H9 (cell line): Measurements from ENCODE around the gene CCAR1. TPM values are rescaled to one million over a fixed set of nuclear protein-coding genes. Genes with fewer than 3 reads are reported as not detected.

Experiments used
- DNase-seq: peaks from one replicate; pipeline ENCODE4 v3.0.0-alpha.2; 2017
- H2AFZ ChIP-seq: one replicate; pipeline ENCODE4 v1.6.1; 2013; ENCODE audit warnings: mild to moderate bottlenecking, low read length, control low read depth, moderate library complexity
- H2AK5ac ChIP-seq: 2 replicates; pipeline ENCODE4 v1.6.1; 2013; ENCODE audit warnings: low read length, control low read depth, mixed read lengths; ENCODE audit not compliant: insufficient read length
- H2BK120ac ChIP-seq: one replicate; pipeline ENCODE4 v1.6.1; 2013; ENCODE audit warnings: low read depth, mild to moderate bottlenecking, low read length, control low read depth, inconsistent platforms; ENCODE audit not compliant: poor library complexity, severe bottlenecking
- H2BK12ac ChIP-seq: 2 replicates; pipeline ENCODE4 v1.6.1; 2013; ENCODE audit warnings: low read length, control low read depth, mixed read lengths, low read depth; ENCODE audit not compliant: insufficient read length
- H2BK15ac ChIP-seq: 2 replicates; pipeline ENCODE4 v1.6.1; 2013; ENCODE audit warnings: low read depth, low read length, control low read depth
- H2BK20ac ChIP-seq: one replicate; pipeline ENCODE4 v1.6.1; 2013; ENCODE audit warnings: low read depth, mild to moderate bottlenecking, low read length, control low read depth, inconsistent platforms; ENCODE audit not compliant: poor library complexity, severe bottlenecking
- H2BK5ac ChIP-seq: 2 replicates; pipeline ENCODE4 v1.6.1; 2013; ENCODE audit warnings: low read length, control low read depth, mixed read lengths; ENCODE audit not compliant: insufficient read length
- H3K14ac ChIP-seq: 2 replicates; pipeline ENCODE4 v1.6.1; 2013; ENCODE audit warnings: low read length, control low read depth; ENCODE audit not compliant: insufficient read depth
- H3K18ac ChIP-seq: 2 replicates; pipeline ENCODE4 v1.6.1; 2013; ENCODE audit warnings: low read depth, mild to moderate bottlenecking, mixed read lengths, low read length, control low read depth; ENCODE audit not compliant: insufficient read length
- H3K23ac ChIP-seq: 2 replicates; pipeline ENCODE4 v1.6.1; 2013; ENCODE audit warnings: low read length, control low read depth, mixed read lengths, low read depth; ENCODE audit not compliant: insufficient read length
- H3K23me2 ChIP-seq: 2 replicates; pipeline ENCODE4 v1.6.1; 2013; ENCODE audit warnings: low read depth, mild to moderate bottlenecking, mixed read lengths, low read length, control low read depth; ENCODE audit not compliant: insufficient read length, poor library complexity, severe bottlenecking
- H3K27ac ChIP-seq: 2 replicates; pipeline ENCODE4 v1.5.1; 2013; ENCODE audit warnings: low read length, control low read depth, mixed read lengths, low read depth; ENCODE audit not compliant: insufficient read length
- H3K27me3 ChIP-seq: 2 replicates; pipeline ENCODE4 v1.6.1; 2013; ENCODE audit warnings: low read length, control low read depth, inconsistent platforms; ENCODE audit not compliant: insufficient read depth
- H3K4ac ChIP-seq: 2 replicates; pipeline ENCODE4 v1.6.1; 2013; ENCODE audit warnings: low read depth, mild to moderate bottlenecking, control low read depth, inconsistent platforms, low read length, moderate library complexity
- H3K4me1 ChIP-seq: 2 replicates; pipeline ENCODE4 v1.6.1; 2013; ENCODE audit warnings: low read length, control low read depth, inconsistent platforms; ENCODE audit not compliant: insufficient read depth
- H3K4me2 ChIP-seq: 2 replicates; pipeline ENCODE4 v1.6.1; 2013; ENCODE audit warnings: low read length, control low read depth, mixed read lengths; ENCODE audit not compliant: insufficient read length, insufficient read depth
- H3K56ac ChIP-seq: 2 replicates; pipeline ENCODE4 v1.6.1; 2013; ENCODE audit warnings: low read depth, mild to moderate bottlenecking, mixed read lengths, low read length, control low read depth; ENCODE audit not compliant: insufficient read length
- H3K79me1 ChIP-seq: 2 replicates; pipeline ENCODE4 v1.6.1; 2013; ENCODE audit warnings: low read depth, mild to moderate bottlenecking, moderate library complexity, low read length, control low read depth, inconsistent platforms; ENCODE audit not compliant: insufficient read depth, poor library complexity, severe bottlenecking
- H3K79me2 ChIP-seq: 2 replicates; pipeline ENCODE4 v1.6.1; 2013; ENCODE audit warnings: low read length, control low read depth, inconsistent platforms; ENCODE audit not compliant: insufficient read depth
- H3K9ac ChIP-seq: 2 replicates; pipeline ENCODE4 v1.6.1; 2013; ENCODE audit warnings: low read length, control low read depth, mixed read lengths; ENCODE audit not compliant: insufficient read length; ENCODE audit errors: extremely low read depth
- H3K9me3 ChIP-seq: one replicate; pipeline ENCODE4 v1.6.1; 2013; ENCODE audit warnings: low read depth, low read length, inconsistent platforms; ENCODE audit not compliant: control insufficient read depth
- H3T11ph ChIP-seq: one replicate; pipeline ENCODE4 v1.6.1; 2013; ENCODE audit warnings: mild to moderate bottlenecking, low read length, control low read depth, inconsistent platforms
- H4K20me1 ChIP-seq: one replicate; pipeline ENCODE4 v1.6.1; 2013; ENCODE audit not compliant: control insufficient read depth, insufficient read length, insufficient read depth
- H4K5ac ChIP-seq: 2 replicates; pipeline ENCODE4 v1.6.1; 2013; ENCODE audit warnings: low read depth, mild to moderate bottlenecking, mixed read lengths, low read length, control low read depth; ENCODE audit not compliant: insufficient read length
- H4K8ac ChIP-seq: replicated peaks from 2 replicates; pipeline ENCODE4 v1.6.1; 2013; ENCODE audit warnings: low read length, control low read depth, mixed read lengths, low read depth; ENCODE audit not compliant: insufficient read length
- H4K91ac ChIP-seq: 2 replicates; pipeline ENCODE4 v1.6.1; 2013; ENCODE audit warnings: low read depth, mild to moderate bottlenecking, moderate library complexity, mixed read lengths, low read length, control low read depth; ENCODE audit not compliant: insufficient read length
- H3K27ac Mint-ChIP-seq, 3 experiments: 2 replicates in 2 of 3; 3 replicates in 1 of 3; pipeline ENCODE4 v1.8.0; 2020 to 2021; ENCODE audit warnings: mixed read lengths in 3 of 3, mild to moderate bottlenecking in 1 of 3, moderate library complexity in 1 of 3
- H3K27me3 Mint-ChIP-seq: 2 replicates; pipeline ENCODE4 v1.8.0; 2021; ENCODE audit warnings: low read depth, mild to moderate bottlenecking, moderate library complexity, mixed read lengths
- H3K36me3 Mint-ChIP-seq, 3 experiments: 2 replicates in 2 of 3; 3 replicates in 1 of 3; pipeline ENCODE4 v1.8.0; 2020 to 2021; ENCODE audit warnings: low read depth in 3 of 3, mixed read lengths in 3 of 3; ENCODE audit not compliant: insufficient read depth in 1 of 3
- H3K4me1 Mint-ChIP-seq, 2 experiments: 2 replicates each; pipeline ENCODE4 v1.8.0; 2020; ENCODE audit warnings: mixed read lengths in 2 of 2
- H3K4me3 Mint-ChIP-seq, 2 experiments: 2 replicates in 1 of 2; 3 replicates in 1 of 2; pipeline ENCODE4 v1.8.0; 2020 to 2021; ENCODE audit warnings: mild to moderate bottlenecking in 2 of 2, mixed read lengths in 2 of 2, moderate library complexity in 1 of 2
- H3K9me3 Mint-ChIP-seq, 2 experiments: 2 replicates in 1 of 2; 3 replicates in 1 of 2; pipeline ENCODE4 v1.8.0; 2020; ENCODE audit warnings: mild to moderate bottlenecking in 2 of 2, mixed read lengths in 2 of 2, moderate library complexity in 1 of 2
- CTCF ChIP-seq: fragments of 200-600 bp; sonication (generic); conservative IDR thresholded peaks from 3 replicates; pipeline ENCODE4 v1.8.0; 2021; ENCODE audit warnings: antibody characterized with exemption, mild to moderate bottlenecking
- WGBS: extraction: QIAGEN DNeasy Blood & Tissue Kit; methylation state at CpG from one replicate; pipeline ENCODE4 v1.1.7; 2013; ENCODE audit warnings: missing lambda C conversion rate, low lambda C conversion rate, mixed read lengths; ENCODE audit not compliant: insufficient read length; ENCODE audit errors: extremely low coverage; 5-methylcytosine and 5-hydroxymethylcytosine counted together
- total RNA-seq: library from RNA; stranded (reverse); gene quantifications from 2 replicates; pipeline ENCODE4 v1.2.1, GENCODE V29; 2021

Gene CCAR1
- total RNA-seq, 1 experiment from 2014 or later = 118 TPM

- Histone ChIP-seq H3K4me1 (no peaks in the 10 kb centered on the region), H3K14ac (no peak overlapping the region), H3K9me3 (no peaks in the 10 kb centered on the region), H4K91ac (no peak overlapping the region), H3K27ac (no peak overlapping the region), H2AK5ac (no peak overlapping the region), H3K27me3 (no peaks in the 10 kb centered on the region), H4K20me1 (no peaks in the 10 kb centered on the region), H3K4ac (no peak overlapping the region), H2BK5ac (no peak overlapping the region), H2AFZ (no peak overlapping the region), H2BK12ac (no peak overlapping the region), H4K5ac (no peak overlapping the region), H3K4me2 (no peak overlapping the region), H3K23me2 (no peaks in the 10 kb centered on the region), H3K79me1 (no peaks in the 10 kb centered on the region), H4K8ac (no peak overlapping the region), H3K18ac (no peak overlapping the region), H3T11ph (no peak overlapping the region), H3K56ac (no peak overlapping the region), H2BK20ac (no peak overlapping the region), H3K23ac (no peak overlapping the region), H3K9ac (no peak overlapping the region), H3K79me2 (no peaks in the 10 kb centered on the region), H2BK15ac (no peak overlapping the region), H2BK120ac (no peak overlapping the region)
- Mint-ChIP-seq H3K36me3 (peaks cover 32 to 85% (median 83%) of the 10 kb centered on the region in 3 experiments; a peak in 6 of 7 replicates), H3K4me3 (no peak overlapping the region), H3K9me3 (no peaks in the 10 kb centered on the region), H3K27me3 (no peaks in the 10 kb centered on the region), H3K27ac (no peak overlapping the region), H3K4me1 (no peaks in the 10 kb centered on the region)
- no peak for TF ChIP-seq CTCF
- WGBS = no CpG with 5 or more reads among the region's 3 CpGs
- DNase-seq = no peak
Measured at GRCh38 chr10:68787813-68788212, 66.8 kb downstream of the CCAR1 start.
